MCF 10A (cell line): ENCODE data around the gene GSS. TPM values are rescaled to one million over a fixed set of nuclear protein-coding genes. Genes with fewer than 3 reads are reported as not detected.

Experiments used
- BruUV-seq: library from RNA; stranded (reverse); fragments of 400-500 nt; replicated peaks from 2 replicates; lab custom pipeline; 2021; lab: Mats Ljungman, UMichigan
- CTCF ChIA-PET: fragments of 300-600 bp; sonication (Branson Sonifier 250); formaldehyde crosslinking; extraction: SDS; loops from one replicate; lab custom pipeline; 2021; ENCODE audit warnings: antibody characterized with exemption, inconsistent platforms; lab: Yijun Ruan, JAX
- POLR2A ChIA-PET: fragments of 300-600, 350-650 bp; sonication (Branson Sonifier 250); formaldehyde crosslinking; extraction: SDS; loops from one replicate; lab custom pipeline; 2020; ENCODE audit warnings: antibody characterized with exemption, inconsistent platforms; lab: Yijun Ruan, JAX
- DNase-seq: peaks from one replicate; pipeline ENCODE4 v3.0.0-alpha.2; 2018; ENCODE audit not compliant: unreplicated experiment
- H3K27ac Mint-ChIP-seq: one replicate; pipeline ENCODE4 v1.8.0; 2022; ENCODE audit warnings: mild to moderate bottlenecking, low read depth, mixed read lengths; ENCODE audit not compliant: unreplicated experiment
- H3K27me3 Mint-ChIP-seq: one replicate; pipeline ENCODE4 v1.8.0; 2022; ENCODE audit warnings: mixed read lengths; ENCODE audit not compliant: insufficient read depth, unreplicated experiment
- H3K36me3 Mint-ChIP-seq: one replicate; pipeline ENCODE4 v1.8.0; 2022; ENCODE audit warnings: mild to moderate bottlenecking, moderate library complexity, mixed read lengths; ENCODE audit not compliant: insufficient read depth, unreplicated experiment
- H3K4me1 Mint-ChIP-seq: one replicate; pipeline ENCODE4 v1.8.0; 2022; ENCODE audit warnings: mixed read lengths; ENCODE audit not compliant: insufficient read depth, unreplicated experiment
- H3K4me3 Mint-ChIP-seq: one replicate; pipeline ENCODE4 v1.8.0; 2022; ENCODE audit warnings: mild to moderate bottlenecking, moderate library complexity, mixed read lengths; ENCODE audit not compliant: unreplicated experiment
- H3K9me3 Mint-ChIP-seq: one replicate; pipeline ENCODE4 v1.8.0; 2022; ENCODE audit warnings: mixed read lengths; ENCODE audit not compliant: unreplicated experiment
- CTCF ChIP-seq: fragments of 200-600 bp; IDR thresholded peaks from one replicate; pipeline ENCODE4 v1.8.0; 2022; ENCODE audit warnings: antibody characterized with exemption, mild to moderate bottlenecking; ENCODE audit not compliant: unreplicated experiment
- intact Hi-C: fragments of 100-400 bp; cut with micrococcal nuclease; formaldehyde crosslinking; loops from 2 replicates; pipeline ENCODE4 v1.14.1; 2022
- total RNA-seq: library from RNA; stranded (reverse); gene quantifications from 2 replicates; pipeline ENCODE4 v1.2.3, GENCODE V29; 2022

GSS gene
- total RNA-seq, 1 experiment from 2014 or later = 115 TPM

- POLR2A ChIA-PET = interaction anchor here (0.5 to 3.8 kb wide), 7 partner anchors 13 to 1574 kb away, joined by 3 to 42 read pairs (median 4); partner anchors contain the start of genes ACSS2, GSS and MYH7B
- intact Hi-C loops = no loop called here
- DNase-seq = no peak
- Mint-ChIP-seq H3K27me3 (no peaks in the 10 kb centered on the region), H3K4me1 (peaks cover 47% of the 10 kb centered on the region), H3K4me3 (no peak overlapping the region), H3K36me3 (peaks cover 6% of the 10 kb centered on the region), H3K9me3 (no peaks in the 10 kb centered on the region), H3K27ac (peak overlapping the region; percentile 65)
- CTCF ChIA-PET = interaction anchor here (0.5 to 2.1 kb wide), 6 partner anchors 11 to 63 kb away, joined by 3 to 11 read pairs (median 4); partner anchors contain the start of genes ACSS2, GGT7, GSS and MYH7B
- TF ChIP-seq CTCF = no peak
- no TSS peak for BruUV-seq
Measured at GRCh38 chr20:34892671-34893070, 62.9 kb downstream of the GSS start.

- TF ChIP-seq CTCF = no peak
- no peaks in the 10 kb centered on the region for H3K27me3 Mint-ChIP-seq
- no peak overlapping the region for H3K4me3 Mint-ChIP-seq
- peak; percentile 79 for DNase-seq
- CTCF ChIA-PET = interaction anchor here (0.7 to 1.5 kb wide), 3 partner anchors 12 to 61 kb away, joined by 3 to 6 read pairs (median 3); partner anchors contain the start of gene ACSS2
- TSS peak; percentile 49 for BruUV-seq
- H3K36me3 Mint-ChIP-seq = peaks cover 12% of the 10 kb centered on the region
- H3K27ac Mint-ChIP-seq = peak overlapping the region; percentile 69
- H3K9me3 Mint-ChIP-seq = no peaks in the 10 kb centered on the region
- POLR2A ChIA-PET = interaction anchor here (0.5 to 3.8 kb wide), 14 partner anchors 8 to 556 kb away, joined by 3 to 42 read pairs (median 4); partner anchors contain the start of gene ACSS2
- peaks cover 44% of the 10 kb centered on the region for H3K4me1 Mint-ChIP-seq
- intact Hi-C loops = no loop called here
Measured at GRCh38 chr20:34891166-34892062, 64.2 kb downstream of the GSS start.

- H3K4me3 Mint-ChIP-seq = no peak overlapping the region
- POLR2A ChIA-PET = interaction anchor here (0.6 to 1.6 kb wide), 6 partner anchors 12 to 1974 kb away, joined by 3 to 15 read pairs (median 4); partner anchors contain the start of gene ACSS2
Measured at GRCh38 chr20:34888468-34888867, 67.1 kb downstream of the GSS start.

More at GRCh38 chr20:34888468-34888867, 67.1 kb downstream of the GSS start:
- DNase-seq = no peak
- H3K4me1 Mint-ChIP-seq = peaks cover 32% of the 10 kb centered on the region
- intact Hi-C loops = no loop called here
- H3K9me3 Mint-ChIP-seq = no peaks in the 10 kb centered on the region
- no peaks in the 10 kb centered on the region for H3K27me3 Mint-ChIP-seq
- no TSS peak for BruUV-seq
- CTCF ChIA-PET = interaction anchor here (0.5 to 1.0 kb wide), 4 partner anchors 12 to 1004 kb away, joined by 3 read pairs; partner anchors contain the start of gene ACSS2
- H3K36me3 Mint-ChIP-seq = peaks cover 24% of the 10 kb centered on the region
- TF ChIP-seq CTCF = no peak
- no peak overlapping the region for H3K27ac Mint-ChIP-seq
